ENCODE data around the gene DSCAML1.

DNA sequence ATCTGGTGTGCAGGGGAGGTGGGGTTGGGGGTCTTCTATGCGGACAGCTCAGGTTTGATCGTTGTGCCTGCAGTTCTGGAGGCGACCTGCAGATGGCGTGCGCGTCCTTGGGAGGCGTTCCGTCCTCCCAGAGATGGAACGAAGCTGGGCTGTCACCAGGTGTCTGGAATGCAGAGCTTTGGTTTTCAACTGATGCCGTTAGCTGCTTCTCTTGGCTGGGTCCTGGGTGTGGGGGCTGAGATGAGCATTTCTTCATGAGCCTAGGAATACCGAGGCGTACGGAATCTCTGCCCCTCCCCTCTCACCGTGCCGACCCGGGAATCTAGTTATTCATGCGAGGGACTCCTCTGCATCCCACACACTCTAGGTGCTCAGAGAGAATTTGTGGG lies 370.7 kb downstream of the DSCAML1 start:
- TF ChIP-seq, protein P1, sequence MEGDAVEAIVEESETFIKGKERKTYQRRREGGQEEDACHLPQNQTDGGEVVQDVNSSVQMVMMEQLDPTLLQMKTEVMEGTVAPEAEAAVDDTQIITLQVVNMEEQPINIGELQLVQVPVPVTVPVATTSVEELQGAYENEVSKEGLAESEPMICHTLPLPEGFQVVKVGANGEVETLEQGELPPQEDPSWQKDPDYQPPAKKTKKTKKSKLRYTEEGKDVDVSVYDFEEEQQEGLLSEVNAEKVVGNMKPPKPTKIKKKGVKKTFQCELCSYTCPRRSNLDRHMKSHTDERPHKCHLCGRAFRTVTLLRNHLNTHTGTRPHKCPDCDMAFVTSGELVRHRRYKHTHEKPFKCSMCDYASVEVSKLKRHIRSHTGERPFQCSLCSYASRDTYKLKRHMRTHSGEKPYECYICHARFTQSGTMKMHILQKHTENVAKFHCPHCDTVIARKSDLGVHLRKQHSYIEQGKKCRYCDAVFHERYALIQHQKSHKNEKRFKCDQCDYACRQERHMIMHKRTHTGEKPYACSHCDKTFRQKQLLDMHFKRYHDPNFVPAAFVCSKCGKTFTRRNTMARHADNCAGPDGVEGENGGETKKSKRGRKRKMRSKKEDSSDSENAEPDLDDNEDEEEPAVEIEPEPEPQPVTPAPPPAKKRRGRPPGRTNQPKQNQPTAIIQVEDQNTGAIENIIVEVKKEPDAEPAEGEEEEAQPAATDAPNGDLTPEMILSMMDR (IDR thresholded peaks at IDR 0.05), result peak; percentile 91 to 99 (median 94)
- no peak for TF ChIP-seq POLR2A (IDR thresholded peaks at IDR 0.05)
